Activated naive CD8-positive, alpha-beta T cell treated with anti-CD3 and anti-CD28 coated beads, Interleukin-2, amount 10 ng/mL, durations not matched to agents 7 days and 5 days (primary cell): Measurements from ENCODE around the gene STON1. TPM values are rescaled to one million over a fixed set of nuclear protein-coding genes. Genes with fewer than 3 reads are reported as not detected.

Experiments
- ATAC-seq: fragments of 150-1000 bp; cut with Tn5 transposase; one replicate; pipeline ENCODE4 v1.10.0; 2021; ENCODE audit warnings: low read depth, moderate library complexity
- POLR2A ChIA-PET: fragments of 350-600 bp; sonication (Branson Sonifier 250); formaldehyde crosslinking; loops from one replicate; lab custom pipeline; 2021; ENCODE audit warnings: antibody characterized with exemption; lab: Charles Lee
- DNase-seq: peaks from one replicate; pipeline ENCODE4 v3.0.0; 2021
- H3K27ac Mint-ChIP-seq: one replicate; pipeline ENCODE4 v1.8.0; 2022; ENCODE audit warnings: mild to moderate bottlenecking, mixed read lengths
- H3K27me3 Mint-ChIP-seq: one replicate; pipeline ENCODE4 v1.8.0; 2022; ENCODE audit warnings: mild to moderate bottlenecking, moderate library complexity, mixed read lengths
- H3K36me3 Mint-ChIP-seq: one replicate; pipeline ENCODE4 v1.8.0; 2021; ENCODE audit warnings: mild to moderate bottlenecking, mixed read lengths
- H3K4me1 Mint-ChIP-seq: one replicate; pipeline ENCODE4 v1.8.0; 2021; ENCODE audit warnings: mixed read lengths
- H3K4me3 Mint-ChIP-seq: one replicate; pipeline ENCODE4 v1.8.0; 2022; ENCODE audit warnings: mild to moderate bottlenecking, moderate library complexity, mixed read lengths
- H3K9me3 Mint-ChIP-seq: one replicate; pipeline ENCODE4 v1.8.0; 2021; ENCODE audit warnings: mixed read lengths
- total RNA-seq, 2 experiments: library from RNA; stranded (reverse); gene quantifications; one replicate each; pipeline ENCODE4 v1.2.3, GENCODE V29; 2021

STON1 gene
- total RNA-seq, 2 experiments from 2014 or later, result 2.4 to 2.7 TPM

- no peaks in the 10 kb centered on the region for H3K27me3 Mint-ChIP-seq
- ATAC-seq (no peak), DNase-seq (no peak)
- POLR2A ChIA-PET, result no interaction called here
- no peaks in the 10 kb centered on the region for H3K36me3 Mint-ChIP-seq
- H3K9me3 Mint-ChIP-seq, result no peaks in the 10 kb centered on the region
- no peak overlapping the region for H3K27ac Mint-ChIP-seq
- peaks cover 3% of the 10 kb centered on the region for H3K4me1 Mint-ChIP-seq
- no peak overlapping the region for H3K4me3 Mint-ChIP-seq
These were observed 38.6 kb downstream of the STON1 start for GRCh38 chr2:48568547-48568946.

GRCh38 chr2:48569433-48569832 is 39.5 kb downstream of the STON1 start:
- POLR2A ChIA-PET, result no interaction called here
- H3K4me1 Mint-ChIP-seq, result peaks cover 3% of the 10 kb centered on the region
- no peak overlapping the region for H3K27ac Mint-ChIP-seq
- no peaks in the 10 kb centered on the region for H3K36me3 Mint-ChIP-seq
- H3K9me3 Mint-ChIP-seq, result no peaks in the 10 kb centered on the region
- H3K27me3 Mint-ChIP-seq, result no peaks in the 10 kb centered on the region
- no peak for DNase-seq
- ATAC-seq, result no peak
- H3K4me3 Mint-ChIP-seq, result no peak overlapping the region

GRCh38 chr2:48572816-48573215 is 42.9 kb downstream of the STON1 start:
- Mint-ChIP-seq H3K36me3 (no peaks in the 10 kb centered on the region), H3K27ac (no peak overlapping the region), H3K4me1 (peaks cover 7% of the 10 kb centered on the region), H3K9me3 (no peaks in the 10 kb centered on the region), H3K27me3 (no peaks in the 10 kb centered on the region), H3K4me3 (no peak overlapping the region)
- POLR2A ChIA-PET, result no interaction called here
- no peak for ATAC-seq
- no peak for DNase-seq

- Mint-ChIP-seq H3K4me3 (no peak overlapping the region), H3K27ac (no peak overlapping the region), H3K9me3 (no peaks in the 10 kb centered on the region), H3K36me3 (no peaks in the 10 kb centered on the region), H3K4me1 (peaks cover 6% of the 10 kb centered on the region), H3K27me3 (no peaks in the 10 kb centered on the region)
- no peak for ATAC-seq
- no peak for DNase-seq
- POLR2A ChIA-PET, result no interaction called here
These were observed 44.7 kb downstream of the STON1 start for GRCh38 chr2:48574353-48575287.

- H3K36me3 Mint-ChIP-seq, result no peaks in the 10 kb centered on the region
These were observed 48.4 kb downstream of the STON1 start for GRCh38 chr2:48578313-48578712.

GRCh38 chr2:48583961-48584360 is 54.0 kb downstream of the STON1 start:
- Mint-ChIP-seq H3K4me1 (peaks cover 5% of the 10 kb centered on the region), H3K4me3 (no peak overlapping the region), H3K27ac (no peak overlapping the region), H3K36me3 (no peaks in the 10 kb centered on the region), H3K27me3 (no peaks in the 10 kb centered on the region), H3K9me3 (no peaks in the 10 kb centered on the region)
- DNase-seq, result no peak
- POLR2A ChIA-PET, result no interaction called here
- ATAC-seq, result no peak

More at GRCh38 chr2:48578313-48578712, 48.4 kb downstream of the STON1 start:
- H3K27ac Mint-ChIP-seq, result no peak overlapping the region
- no peaks in the 10 kb centered on the region for H3K27me3 Mint-ChIP-seq
- no peak for ATAC-seq
- POLR2A ChIA-PET, result no interaction called here
- no peak overlapping the region for H3K4me3 Mint-ChIP-seq
- no peaks in the 10 kb centered on the region for H3K9me3 Mint-ChIP-seq
- H3K4me1 Mint-ChIP-seq, result peaks cover 6% of the 10 kb centered on the region
- no peak for DNase-seq

- Mint-ChIP-seq H3K9me3 (no peaks in the 10 kb centered on the region), H3K27me3 (no peaks in the 10 kb centered on the region), H3K36me3 (no peaks in the 10 kb centered on the region), H3K4me3 (no peak overlapping the region), H3K27ac (no peak overlapping the region), H3K4me1 (peaks cover 5% of the 10 kb centered on the region)
- POLR2A ChIA-PET, result no interaction called here
- DNase-seq (no peak), ATAC-seq (no peak)
These were observed 54.6 kb downstream of the STON1 start for GRCh38 chr2:48584551-48584950.

- ATAC-seq, result no peak
These were observed 56.5 kb downstream of the STON1 start for GRCh38 chr2:48586433-48586832.

GRCh38 chr2:48587560-48587959 is 57.6 kb downstream of the STON1 start:
- POLR2A ChIA-PET, result no interaction called here
- Mint-ChIP-seq H3K4me3 (no peak overlapping the region), H3K9me3 (no peaks in the 10 kb centered on the region), H3K36me3 (no peaks in the 10 kb centered on the region), H3K4me1 (peaks cover 5% of the 10 kb centered on the region), H3K27ac (no peak overlapping the region), H3K27me3 (no peaks in the 10 kb centered on the region)
- no peak for DNase-seq
- no peak for ATAC-seq

More at GRCh38 chr2:48586433-48586832, 56.5 kb downstream of the STON1 start:
- Mint-ChIP-seq H3K4me3 (no peak overlapping the region), H3K9me3 (no peaks in the 10 kb centered on the region), H3K27ac (no peak overlapping the region), H3K36me3 (no peaks in the 10 kb centered on the region), H3K4me1 (peaks cover 5% of the 10 kb centered on the region), H3K27me3 (no peaks in the 10 kb centered on the region)
- POLR2A ChIA-PET, result no interaction called here
- no peak for DNase-seq

- no peak for DNase-seq
- Mint-ChIP-seq H3K4me3 (no peak overlapping the region), H3K27me3 (no peaks in the 10 kb centered on the region), H3K4me1 (peaks cover 5% of the 10 kb centered on the region), H3K9me3 (no peaks in the 10 kb centered on the region), H3K27ac (no peak overlapping the region), H3K36me3 (no peaks in the 10 kb centered on the region)
- POLR2A ChIA-PET, result no interaction called here
- no peak for ATAC-seq
These were observed 58.0 kb downstream of the STON1 start for GRCh38 chr2:48587961-48588360.

GRCh38 chr2:48588745-48589144 is 58.8 kb downstream of the STON1 start:
- POLR2A ChIA-PET, result no interaction called here
- H3K4me3 Mint-ChIP-seq, result no peak overlapping the region
- no peaks in the 10 kb centered on the region for H3K9me3 Mint-ChIP-seq
- DNase-seq, result no peak
- ATAC-seq, result no peak
- H3K36me3 Mint-ChIP-seq, result no peaks in the 10 kb centered on the region
- no peaks in the 10 kb centered on the region for H3K27me3 Mint-ChIP-seq
- H3K27ac Mint-ChIP-seq, result no peak overlapping the region
- peaks cover 5% of the 10 kb centered on the region for H3K4me1 Mint-ChIP-seq

GRCh38 chr2:48589170-48589767 is 59.3 kb downstream of the STON1 start:
- no peak for ATAC-seq
- Mint-ChIP-seq H3K4me3 (no peak overlapping the region), H3K27me3 (no peaks in the 10 kb centered on the region), H3K27ac (no peak overlapping the region), H3K9me3 (no peaks in the 10 kb centered on the region), H3K36me3 (no peaks in the 10 kb centered on the region), H3K4me1 (peaks cover 5% of the 10 kb centered on the region)
- no peak for DNase-seq
- POLR2A ChIA-PET, result no interaction called here

GRCh38 chr2:48590017-48590416 is 60.1 kb downstream of the STON1 start:
- Mint-ChIP-seq H3K4me1 (peaks cover 5% of the 10 kb centered on the region), H3K27me3 (no peaks in the 10 kb centered on the region), H3K4me3 (no peak overlapping the region), H3K36me3 (no peaks in the 10 kb centered on the region), H3K9me3 (no peaks in the 10 kb centered on the region), H3K27ac (no peak overlapping the region)
- POLR2A ChIA-PET, result no interaction called here
- DNase-seq (no peak), ATAC-seq (no peak)

- DNase-seq (no peak), ATAC-seq (no peak)
- no peaks in the 10 kb centered on the region for H3K27me3 Mint-ChIP-seq
- POLR2A ChIA-PET, result interaction anchor here (0.5 kb wide), 1 partner anchor 107 kb away, joined by 3 read pairs; no protein-coding TSS in a partner anchor
- peaks cover 5% of the 10 kb centered on the region for H3K4me1 Mint-ChIP-seq
- no peak overlapping the region for H3K4me3 Mint-ChIP-seq
- H3K9me3 Mint-ChIP-seq, result no peaks in the 10 kb centered on the region
- no peaks in the 10 kb centered on the region for H3K36me3 Mint-ChIP-seq
- H3K27ac Mint-ChIP-seq, result no peak overlapping the region
These were observed 62.1 kb downstream of the STON1 start for GRCh38 chr2:48592067-48592466.
